AG08396 (cell line): ENCODE data around the gene RPS6KA4.

ENCODE experiments used
- DNase-seq: peaks from one replicate; pipeline ENCODE4 v3.0.0; 2012; ENCODE audit warnings: low spot score, mixed read lengths

The RPS6KA4 gene

GRCh38 chr11:64348383-64349024 is 10.5 kb upstream of the RPS6KA4 start:
- DNase-seq, result no peak

- DNase-seq, result no peak
These were observed 10.0 kb upstream of the RPS6KA4 start for GRCh38 chr11:64349025-64349387.

DNA sequence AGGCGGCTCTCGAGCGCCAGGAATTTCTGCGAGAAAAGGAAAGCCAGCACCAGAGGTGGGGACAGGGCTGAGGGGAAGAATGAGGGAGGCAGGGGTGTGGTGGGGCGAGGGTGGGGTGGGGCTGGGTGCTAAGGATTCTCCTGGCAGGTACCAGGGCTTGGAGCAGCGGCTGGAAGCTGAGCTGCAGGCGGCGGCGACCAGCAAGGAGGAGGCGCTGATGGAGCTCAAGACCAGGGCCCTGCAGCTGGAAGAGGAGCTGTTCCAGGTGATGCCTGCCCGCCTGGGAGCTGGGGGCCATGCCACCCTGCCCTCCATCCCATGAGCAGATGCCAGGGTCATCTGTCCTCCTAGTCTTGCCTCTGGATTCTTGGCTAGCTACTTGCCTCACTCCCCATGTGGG is 9.6 kb upstream of the RPS6KA4 start:
- DNase-seq, result no peak

GRCh38 chr11:64351136-64351631 is 7.8 kb upstream of the RPS6KA4 start:
- DNase-seq, result no peak

DNA sequence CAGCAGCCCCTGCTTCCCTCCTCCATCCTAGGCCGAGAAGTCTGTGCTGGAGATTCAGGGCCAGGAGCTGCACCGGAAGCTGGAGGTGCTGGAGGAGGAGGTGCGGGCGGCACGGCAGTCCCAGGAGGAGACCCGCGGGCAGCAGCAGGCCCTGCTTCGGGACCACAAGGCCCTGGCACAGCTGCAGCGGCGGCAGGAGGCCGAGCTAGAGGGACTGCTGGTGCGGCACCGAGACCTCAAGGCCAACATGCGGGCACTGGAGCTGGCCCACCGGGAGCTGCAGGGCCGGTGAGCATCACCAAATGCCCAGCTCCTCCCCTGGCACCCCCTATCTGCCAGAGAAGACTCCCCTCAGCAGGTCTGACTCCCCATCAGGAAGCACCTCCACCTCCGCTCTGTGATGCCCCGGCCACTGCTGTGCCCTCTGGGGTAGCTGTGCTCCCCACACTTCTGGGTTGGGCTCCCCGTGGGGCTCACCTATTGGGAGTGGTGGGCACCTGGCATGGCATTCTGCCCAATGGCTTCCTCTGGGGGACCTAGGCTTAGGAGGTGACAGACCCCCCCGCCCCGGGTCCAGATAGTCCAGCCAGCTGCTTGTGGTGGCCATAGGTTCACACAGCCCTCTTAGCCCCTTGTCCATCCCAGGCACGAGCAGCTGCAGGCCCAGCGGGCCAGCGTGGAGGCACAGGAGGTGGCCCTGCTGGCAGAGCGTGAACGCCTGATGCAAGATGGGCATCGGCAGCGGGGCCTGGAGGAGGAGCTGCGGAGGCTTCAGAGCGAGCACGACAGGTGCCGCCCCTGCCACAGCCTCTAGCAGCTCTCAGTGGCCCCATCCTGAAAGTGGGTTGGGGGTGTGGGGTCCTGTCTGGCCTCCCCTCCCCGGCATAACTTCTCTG is 6.6 kb upstream of the RPS6KA4 start:
- DNase-seq, result no peak

- DNase-seq, result no peak
These were observed 5.8 kb upstream of the RPS6KA4 start for GRCh38 chr11:64352995-64353714.

- no peak for DNase-seq
These were observed 5.1 kb upstream of the RPS6KA4 start for GRCh38 chr11:64353715-64354506.

GRCh38 chr11:64355078-64355940 is 3.7 kb upstream of the RPS6KA4 start:
- peak; percentile 94 for DNase-seq

GRCh38 chr11:64356498-64357411 is 2.2 kb upstream of the RPS6KA4 start:
- no peak for DNase-seq

- DNase-seq, result no peak
These were observed 1.5 kb upstream of the RPS6KA4 start for GRCh38 chr11:64357446-64357845.

- no peak for DNase-seq
These were observed 942 bp upstream of the RPS6KA4 start for GRCh38 chr11:64357904-64358535.

DNA sequence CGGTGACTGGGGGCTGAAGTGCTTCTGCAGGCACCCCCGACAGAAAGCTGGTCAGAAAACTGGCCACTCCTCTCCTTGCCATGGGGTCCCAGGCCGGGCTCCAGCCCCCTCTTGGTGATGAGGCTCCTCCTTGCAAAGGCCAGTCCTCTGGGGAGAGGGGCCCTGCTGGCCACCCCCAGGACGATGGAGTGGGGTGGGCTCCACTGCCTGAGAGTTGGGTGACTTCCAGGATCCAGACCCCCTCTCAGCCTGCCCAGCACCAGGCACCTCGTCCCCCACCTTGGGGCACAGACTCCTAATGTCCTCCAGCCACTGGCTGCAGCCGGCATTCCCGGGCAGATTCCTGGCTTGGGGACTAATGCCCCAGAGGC is 441 bp upstream of the RPS6KA4 start:
- DNase-seq, result no peak

DNA sequence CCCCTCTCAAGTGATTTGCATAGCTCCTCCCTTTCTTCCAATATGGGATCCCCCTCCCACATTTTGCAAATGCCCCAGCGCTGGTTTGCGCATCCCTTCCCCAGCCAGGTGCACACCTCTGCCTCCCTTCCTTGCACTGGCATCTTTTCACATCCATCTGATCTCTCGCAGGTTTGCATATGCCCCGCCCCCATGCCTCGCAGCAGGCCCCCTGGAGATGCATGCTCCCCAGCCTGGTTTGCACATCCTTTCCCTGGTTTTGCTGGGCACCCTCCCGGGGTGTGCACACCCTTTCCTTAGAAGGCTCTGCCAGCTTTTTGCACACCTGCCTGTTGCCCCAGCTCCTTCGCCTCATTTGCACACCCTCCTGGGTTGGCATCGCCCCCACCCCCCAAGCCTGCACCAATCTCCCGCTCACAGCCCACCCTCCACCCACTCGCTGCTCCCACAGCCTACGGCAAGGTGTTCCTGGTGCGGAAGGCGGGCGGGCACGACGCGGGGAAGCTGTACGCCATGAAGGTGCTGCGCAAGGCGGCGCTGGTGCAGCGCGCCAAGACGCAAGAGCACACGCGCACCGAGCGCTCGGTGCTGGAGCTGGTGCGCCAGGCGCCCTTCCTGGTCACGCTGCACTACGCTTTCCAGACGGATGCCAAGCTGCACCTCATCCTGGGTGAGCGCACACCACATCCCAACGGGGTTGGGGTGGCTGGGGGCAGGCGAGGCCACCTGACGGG is 917 bp downstream of the RPS6KA4 start:
- no peak for DNase-seq

- no peak for DNase-seq
These were observed 1.5 kb downstream of the RPS6KA4 start for GRCh38 chr11:64360448-64360921.

DNA sequence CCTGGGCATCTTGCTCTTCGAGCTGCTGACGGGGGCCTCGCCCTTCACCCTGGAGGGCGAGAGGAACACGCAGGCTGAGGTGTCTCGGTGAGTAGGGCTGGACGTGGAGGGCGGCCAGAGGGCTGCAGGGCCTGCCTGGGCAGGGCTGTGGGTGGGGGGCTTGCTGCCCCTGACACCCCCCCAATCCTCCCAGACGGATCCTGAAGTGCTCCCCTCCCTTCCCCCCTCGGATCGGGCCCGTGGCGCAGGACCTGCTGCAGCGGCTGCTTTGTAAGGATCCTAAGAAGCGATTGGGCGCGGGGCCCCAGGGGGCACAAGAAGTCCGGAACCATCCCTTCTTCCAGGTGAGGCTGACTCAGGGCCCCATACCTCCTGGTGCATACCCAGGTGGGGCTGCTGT is 2.7 kb downstream of the RPS6KA4 start:
- DNase-seq, result no peak

DNA sequence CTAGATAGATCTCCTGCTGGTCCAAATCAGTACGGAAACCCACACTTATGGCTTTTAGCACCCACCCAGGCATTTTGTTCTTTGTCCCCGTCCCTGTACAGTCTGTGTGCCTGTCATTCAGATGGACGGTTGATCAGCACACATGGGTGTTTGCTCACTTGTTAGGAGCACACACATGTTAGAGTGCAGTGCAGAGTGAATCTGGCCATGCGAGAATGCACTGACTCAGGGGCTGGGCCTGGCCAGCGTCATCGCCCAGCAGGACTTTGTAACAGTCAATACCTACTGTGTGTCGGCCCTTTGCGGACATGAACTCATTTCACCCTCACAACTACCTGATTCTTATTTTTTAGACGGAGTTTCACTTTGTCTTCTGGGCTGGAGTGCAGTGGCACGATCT is 3.4 kb downstream of the RPS6KA4 start:
- DNase-seq, result no peak

GRCh38 chr11:64364435-64364834 is 5.5 kb downstream of the RPS6KA4 start:
- no peak for DNase-seq

DNA sequence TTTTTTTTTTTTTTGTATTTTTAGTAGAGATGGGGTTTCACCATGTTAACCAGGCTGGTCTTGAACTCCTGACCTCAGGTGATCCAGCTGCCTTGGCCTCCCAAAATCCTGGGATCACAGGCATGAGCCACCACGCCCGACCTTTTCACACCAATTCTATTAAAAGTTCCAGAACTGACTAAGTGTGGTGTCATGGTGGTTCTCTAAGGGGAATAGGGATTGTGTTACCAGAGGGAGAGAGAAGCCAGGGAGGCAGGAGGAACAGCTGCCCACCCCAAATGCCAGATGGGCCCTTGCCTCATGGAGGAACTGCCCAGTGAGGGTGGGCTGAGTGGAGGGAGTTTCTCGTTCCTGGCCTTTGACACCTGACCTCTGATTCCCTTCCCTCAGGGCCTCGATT is 5.9 kb downstream of the RPS6KA4 start:
- no peak for DNase-seq

DNA sequence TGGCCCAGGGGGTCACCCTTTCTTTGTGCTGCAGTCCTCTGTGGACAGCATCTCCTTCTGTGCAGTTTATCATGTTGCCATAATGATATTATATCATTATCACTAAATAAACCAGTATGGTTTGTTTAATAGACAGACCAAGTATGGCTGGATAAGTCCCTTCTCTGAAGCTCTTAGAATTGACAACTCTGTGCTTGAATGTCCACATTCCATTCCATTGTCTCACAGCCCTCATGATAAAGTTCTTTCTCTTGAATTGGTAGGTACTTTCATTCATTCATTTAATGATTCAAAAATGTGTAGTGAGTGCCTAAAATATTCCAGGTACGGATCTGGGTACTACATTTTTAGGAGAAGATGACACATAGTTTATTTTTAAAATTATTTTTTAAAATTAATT is 7.8 kb downstream of the RPS6KA4 start:
- DNase-seq, result peak; percentile 56
